Fibroblast of villous mesenchyme (primary cell): ENCODE results near the gene RRBP1. TPM values are rescaled to one million over a fixed set of nuclear protein-coding genes. Genes with fewer than 3 reads are reported as not detected.

Source experiments
- DNase-seq: peaks from one replicate; pipeline ENCODE4 v3.0.0-alpha.2; 2010; ENCODE audit warnings: low read depth
- H3K4me3 ChIP-seq: 2 replicates; pipeline ENCODE4 v1.5.1; 2011; ENCODE audit warnings: low read depth, mild to moderate bottlenecking, low read length
- total RNA-seq: library from RNA; depleted of rRNA; stranded (reverse); fragments of >200 nt; gene quantifications from 2 replicates; pipeline ENCODE4 v1.2.3, GENCODE V29; 2012
- TF ChIP-seq, protein P1 (sequence below): IDR thresholded peaks from 2 replicates; pipeline ENCODE4 v1.5.1; 2012; ENCODE audit warnings: low read depth, mild to moderate bottlenecking, low read length; ENCODE audit not compliant: insufficient read depth

Gene RRBP1
- total RNA-seq, 1 donor = 123 TPM

DNA sequence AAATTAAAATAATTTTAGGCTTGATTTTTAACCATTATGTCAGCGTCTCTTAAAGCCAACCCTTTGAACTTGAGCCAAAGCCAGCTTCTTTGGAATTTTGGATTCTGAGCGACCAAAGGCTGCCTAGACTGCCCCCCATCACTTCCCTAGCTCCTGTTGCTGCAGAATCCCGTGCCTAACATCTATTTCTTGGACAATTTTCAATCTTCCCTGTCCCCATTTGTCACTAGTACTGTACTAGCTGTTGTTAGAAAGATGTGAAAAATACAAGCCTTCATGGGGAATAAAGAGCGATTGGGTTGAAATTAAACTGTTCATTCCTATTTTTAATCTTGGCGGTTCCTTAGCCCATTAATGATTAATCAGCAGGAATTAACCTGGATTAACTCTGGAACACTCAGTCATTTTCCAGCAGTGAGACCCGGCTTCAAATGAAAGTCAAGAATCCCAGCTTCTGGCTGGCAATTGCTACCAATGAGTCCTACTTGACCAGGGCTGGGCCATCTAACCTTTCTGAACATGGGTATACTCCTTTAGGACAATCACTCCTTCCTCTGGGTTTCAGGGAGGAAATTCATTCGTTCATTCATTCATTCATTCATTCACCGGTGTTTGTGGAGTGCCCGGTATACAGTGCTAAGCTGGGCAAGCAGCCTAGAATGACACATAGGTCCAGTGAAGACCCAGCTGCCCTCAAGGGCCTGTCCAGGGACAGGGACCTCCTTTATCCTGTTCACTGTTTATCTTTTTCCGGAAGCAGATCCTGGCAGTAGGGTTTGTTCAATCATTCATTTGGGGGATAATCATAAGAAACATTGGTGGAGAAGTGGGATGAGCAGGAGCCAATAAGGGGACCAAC lies 1.4 kb upstream of the RRBP1 start:
- TF ChIP-seq, protein P1, sequence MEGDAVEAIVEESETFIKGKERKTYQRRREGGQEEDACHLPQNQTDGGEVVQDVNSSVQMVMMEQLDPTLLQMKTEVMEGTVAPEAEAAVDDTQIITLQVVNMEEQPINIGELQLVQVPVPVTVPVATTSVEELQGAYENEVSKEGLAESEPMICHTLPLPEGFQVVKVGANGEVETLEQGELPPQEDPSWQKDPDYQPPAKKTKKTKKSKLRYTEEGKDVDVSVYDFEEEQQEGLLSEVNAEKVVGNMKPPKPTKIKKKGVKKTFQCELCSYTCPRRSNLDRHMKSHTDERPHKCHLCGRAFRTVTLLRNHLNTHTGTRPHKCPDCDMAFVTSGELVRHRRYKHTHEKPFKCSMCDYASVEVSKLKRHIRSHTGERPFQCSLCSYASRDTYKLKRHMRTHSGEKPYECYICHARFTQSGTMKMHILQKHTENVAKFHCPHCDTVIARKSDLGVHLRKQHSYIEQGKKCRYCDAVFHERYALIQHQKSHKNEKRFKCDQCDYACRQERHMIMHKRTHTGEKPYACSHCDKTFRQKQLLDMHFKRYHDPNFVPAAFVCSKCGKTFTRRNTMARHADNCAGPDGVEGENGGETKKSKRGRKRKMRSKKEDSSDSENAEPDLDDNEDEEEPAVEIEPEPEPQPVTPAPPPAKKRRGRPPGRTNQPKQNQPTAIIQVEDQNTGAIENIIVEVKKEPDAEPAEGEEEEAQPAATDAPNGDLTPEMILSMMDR = no peak
- no peak for DNase-seq
- no peak overlapping the region for H3K4me3 ChIP-seq

DNA sequence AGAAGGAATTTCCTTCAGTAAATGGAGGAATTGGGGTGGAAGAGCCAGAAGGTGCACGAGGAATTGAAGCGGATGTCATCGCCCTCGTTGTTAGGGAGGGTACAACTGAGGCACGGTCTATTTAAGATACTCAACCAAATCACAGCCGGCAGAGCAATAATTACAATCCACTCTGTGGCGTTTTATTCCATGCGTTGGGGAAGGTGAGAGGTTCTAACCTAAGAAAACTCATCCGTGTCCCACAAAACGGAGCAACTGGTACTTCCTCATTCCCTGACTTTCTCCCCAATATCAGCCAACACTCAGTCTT lies 802 bp upstream of the RRBP1 start:
- TF ChIP-seq, protein P1 = no peak
- DNase-seq = no peak
- peak overlapping the region; percentile 55 for H3K4me3 ChIP-seq

DNA sequence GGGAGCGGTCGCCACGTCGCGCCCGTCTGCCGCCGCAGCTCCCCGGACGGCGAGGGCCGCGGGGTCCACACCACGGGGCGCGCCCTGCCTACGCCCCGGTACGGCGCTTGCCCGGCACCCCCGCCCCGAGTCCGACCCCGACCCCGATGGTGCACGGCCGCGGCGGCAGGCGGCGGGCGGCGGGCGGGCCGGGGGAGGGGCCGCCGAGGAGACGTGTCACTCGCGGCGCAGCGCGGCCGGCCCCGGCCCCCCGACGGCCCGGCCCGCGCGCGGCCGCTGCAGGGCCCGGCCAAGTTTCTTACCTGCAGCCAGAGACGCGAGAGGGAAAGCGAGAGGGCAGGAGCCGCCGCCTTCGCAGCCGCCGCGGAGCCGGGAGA lies 328 bp downstream of the RRBP1 start:
- TF ChIP-seq, protein P1 = no peak
- no peak for DNase-seq
- peak overlapping the region; percentile 91 for H3K4me3 ChIP-seq

DNA sequence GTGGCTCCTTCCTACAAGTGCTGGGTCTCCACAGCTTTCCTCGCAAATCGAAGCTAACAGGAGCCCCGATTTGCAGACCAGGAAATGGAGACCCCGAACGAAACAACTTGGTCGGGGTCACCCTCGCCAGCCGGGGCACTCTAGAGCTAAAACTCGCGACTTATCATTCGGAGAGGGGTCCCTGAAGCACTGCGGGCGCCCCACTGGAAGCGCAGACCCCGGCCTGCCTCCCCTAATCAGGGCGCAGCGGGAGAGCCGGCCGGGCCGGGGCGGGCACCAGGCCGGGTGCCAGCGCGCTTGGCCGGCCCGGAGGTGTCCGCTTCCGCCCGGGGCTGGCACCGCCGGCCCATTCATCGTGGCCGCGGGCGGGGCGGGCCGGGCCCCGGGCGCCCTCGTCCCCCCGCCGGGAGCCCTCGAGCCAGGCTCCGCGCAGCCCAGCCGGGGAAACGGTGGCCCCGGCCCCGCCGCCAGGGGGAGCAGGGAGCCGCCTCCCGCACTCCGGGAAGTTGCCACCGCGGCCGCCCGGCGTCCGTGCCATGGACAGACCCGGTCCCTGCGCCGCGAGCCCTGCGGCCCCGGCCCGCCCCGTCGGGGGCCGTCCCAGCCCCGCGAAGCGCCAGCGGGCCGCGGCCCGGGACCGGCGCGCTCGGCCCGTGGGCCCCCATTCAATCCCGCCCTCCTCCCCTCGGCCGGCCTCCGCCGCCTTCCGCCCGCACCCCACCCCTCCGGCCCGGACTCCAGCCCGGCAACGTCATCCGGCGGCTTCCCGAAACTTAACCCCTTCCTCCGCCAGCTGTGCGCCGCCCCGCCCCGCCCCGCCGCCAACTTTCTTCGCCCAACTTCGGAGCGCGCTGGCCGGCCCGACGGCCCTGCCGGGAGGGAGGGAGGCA lies 961 bp downstream of the RRBP1 start:
- DNase-seq = peak; percentile 79
- TF ChIP-seq, protein P1 = peak; percentile 57
- H3K4me3 ChIP-seq = peak overlapping the region; percentile 91

DNA sequence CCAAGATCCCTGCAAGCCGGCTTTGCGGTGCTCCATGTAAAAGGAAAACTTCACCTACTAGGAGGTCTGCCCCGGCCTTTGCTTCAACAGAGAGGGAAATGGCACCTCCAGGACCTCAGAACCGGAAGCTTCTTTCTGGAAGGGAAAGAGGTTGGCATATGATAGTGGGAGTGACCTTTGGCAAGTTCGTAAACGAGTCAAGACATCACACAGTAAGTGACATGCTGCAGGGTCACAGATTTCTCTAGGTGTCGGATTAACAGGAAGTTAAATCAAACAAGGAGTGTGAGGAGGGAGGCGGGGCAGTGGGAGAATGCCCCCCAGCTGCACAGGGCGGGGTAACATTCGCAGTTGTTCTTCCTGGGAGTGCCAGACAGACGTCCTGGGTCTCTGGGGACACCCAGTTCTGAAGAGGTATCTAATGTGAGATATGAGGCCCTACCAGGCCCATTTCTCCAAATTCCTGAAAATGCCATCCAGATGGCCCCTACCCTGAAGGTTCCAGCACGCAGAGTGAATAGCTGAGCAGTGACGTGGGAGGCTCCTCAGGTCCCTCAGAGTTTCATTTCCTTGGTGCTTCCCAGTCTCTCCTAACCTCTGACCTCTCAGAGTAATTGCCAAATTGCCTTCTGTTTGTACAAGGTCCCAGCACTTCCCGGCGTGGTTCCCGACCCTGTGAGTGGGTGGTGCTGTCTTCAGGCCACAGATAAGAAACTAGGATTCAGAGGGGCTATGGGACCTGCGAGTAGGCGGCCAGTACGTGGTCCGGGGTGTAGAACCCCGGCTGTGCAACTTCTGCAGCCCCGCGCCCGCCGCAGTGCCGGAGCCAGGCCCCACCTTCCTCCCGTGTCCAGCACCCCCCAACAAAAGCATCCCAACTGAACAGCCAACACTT lies 1.9 kb downstream of the RRBP1 start:
- DNase-seq = peak; percentile 93
- peak overlapping the region; percentile 91 for H3K4me3 ChIP-seq
- TF ChIP-seq, protein P1 = no peak

DNA sequence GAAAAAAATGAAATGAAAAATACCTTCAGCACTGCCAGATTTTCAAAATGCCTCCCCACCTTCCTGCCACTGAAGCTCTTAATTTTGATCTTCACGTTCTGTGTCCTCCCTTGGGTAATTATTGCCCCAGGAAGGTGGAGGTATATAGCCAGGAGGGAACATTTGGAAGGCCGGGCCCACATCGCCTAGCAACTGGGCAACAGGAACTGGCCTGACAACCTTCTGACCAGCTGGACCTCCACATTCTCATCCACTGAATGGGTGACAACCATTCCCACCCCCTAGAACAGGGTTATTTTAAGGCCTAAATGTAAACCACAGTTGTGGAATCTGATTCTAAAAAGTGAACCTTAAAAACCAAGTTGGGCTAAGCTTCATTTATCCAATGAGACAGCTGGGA lies 3.2 kb downstream of the RRBP1 start:
- TF ChIP-seq, protein P1 = no peak

More for the DNA sequence above, 3.2 kb downstream of the RRBP1 start:
- H3K4me3 ChIP-seq = no peak overlapping the region
- DNase-seq = no peak
